ENCODE measurements around the gene ALKBH8. TPM values are rescaled to one million over a fixed set of nuclear protein-coding genes. Genes with fewer than 3 reads are reported as not detected.
A peak's percentile ranks its signal among the peaks of the same experiment; 100 is the strongest.

ALKBH8 gene
- total and polyA plus RNA-seq, 2 of the 13 experiments (the other 11 are each of a cell fraction or from before 2014, with no cell fraction given), result 2.4 to 9.1 TPM

DNA sequence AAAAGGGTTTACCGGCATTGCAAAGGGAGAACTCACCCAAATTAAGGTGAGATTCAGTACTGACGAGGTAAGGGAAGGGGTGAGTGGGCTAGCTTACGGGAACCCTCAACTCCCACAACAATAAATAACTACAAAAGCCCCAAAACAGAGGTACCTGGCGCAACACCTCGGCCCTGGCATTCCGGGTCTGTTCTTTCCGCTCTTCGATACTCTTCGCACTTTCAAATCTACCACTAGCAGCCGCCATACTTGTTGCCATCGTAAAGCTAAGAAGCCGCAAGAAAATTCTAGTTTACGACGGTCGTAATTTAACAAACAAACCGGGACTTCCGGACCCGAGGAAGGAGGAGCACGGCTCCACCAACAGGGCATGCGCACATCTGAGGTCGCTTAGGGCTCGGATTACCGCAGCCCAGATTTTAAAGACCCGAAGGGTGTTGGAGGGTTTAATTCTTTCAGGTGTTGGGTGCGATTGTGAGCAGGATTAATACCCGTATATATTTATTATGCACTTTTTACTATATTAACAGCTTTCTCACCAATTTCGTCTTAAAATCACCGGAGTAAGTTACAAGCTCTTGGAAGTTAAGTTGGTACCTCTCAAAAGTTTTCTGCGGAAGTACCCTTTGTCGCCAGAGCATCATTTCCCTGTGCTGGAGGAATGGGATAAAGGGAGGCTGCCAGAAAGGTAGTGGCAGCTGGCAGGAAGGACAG is 107.8 kb downstream of the ALKBH8 start, which contains the start of gene CWF19L2 (continued):
- TF ChIP-seq, protein P1, sequence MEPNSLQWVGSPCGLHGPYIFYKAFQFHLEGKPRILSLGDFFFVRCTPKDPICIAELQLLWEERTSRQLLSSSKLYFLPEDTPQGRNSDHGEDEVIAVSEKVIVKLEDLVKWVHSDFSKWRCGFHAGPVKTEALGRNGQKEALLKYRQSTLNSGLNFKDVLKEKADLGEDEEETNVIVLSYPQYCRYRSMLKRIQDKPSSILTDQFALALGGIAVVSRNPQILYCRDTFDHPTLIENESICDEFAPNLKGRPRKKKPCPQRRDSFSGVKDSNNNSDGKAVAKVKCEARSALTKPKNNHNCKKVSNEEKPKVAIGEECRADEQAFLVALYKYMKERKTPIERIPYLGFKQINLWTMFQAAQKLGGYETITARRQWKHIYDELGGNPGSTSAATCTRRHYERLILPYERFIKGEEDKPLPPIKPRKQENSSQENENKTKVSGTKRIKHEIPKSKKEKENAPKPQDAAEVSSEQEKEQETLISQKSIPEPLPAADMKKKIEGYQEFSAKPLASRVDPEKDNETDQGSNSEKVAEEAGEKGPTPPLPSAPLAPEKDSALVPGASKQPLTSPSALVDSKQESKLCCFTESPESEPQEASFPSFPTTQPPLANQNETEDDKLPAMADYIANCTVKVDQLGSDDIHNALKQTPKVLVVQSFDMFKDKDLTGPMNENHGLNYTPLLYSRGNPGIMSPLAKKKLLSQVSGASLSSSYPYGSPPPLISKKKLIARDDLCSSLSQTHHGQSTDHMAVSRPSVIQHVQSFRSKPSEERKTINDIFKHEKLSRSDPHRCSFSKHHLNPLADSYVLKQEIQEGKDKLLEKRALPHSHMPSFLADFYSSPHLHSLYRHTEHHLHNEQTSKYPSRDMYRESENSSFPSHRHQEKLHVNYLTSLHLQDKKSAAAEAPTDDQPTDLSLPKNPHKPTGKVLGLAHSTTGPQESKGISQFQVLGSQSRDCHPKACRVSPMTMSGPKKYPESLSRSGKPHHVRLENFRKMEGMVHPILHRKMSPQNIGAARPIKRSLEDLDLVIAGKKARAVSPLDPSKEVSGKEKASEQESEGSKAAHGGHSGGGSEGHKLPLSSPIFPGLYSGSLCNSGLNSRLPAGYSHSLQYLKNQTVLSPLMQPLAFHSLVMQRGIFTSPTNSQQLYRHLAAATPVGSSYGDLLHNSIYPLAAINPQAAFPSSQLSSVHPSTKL (CRISPR knock-in tag; IDR thresholded peaks at IDR 0.05), result no peak; the same call in 1 of the 2 replicates
- no peak for TF ChIP-seq ZNF260 (CRISPR knock-in tag; IDR thresholded peaks at IDR 0.05; ENCODE audit: borderline replicate concordance, low read depth)
- TF ChIP-seq RBFOX2 (IDR thresholded peaks at IDR 0.05; ENCODE audit: low read depth, low read length), result peak; percentile 51
- peak; percentile 70; the same call in 1 of the 2 replicates for TF ChIP-seq ZNF335 (CRISPR knock-in tag; IDR thresholded peaks at IDR 0.05)
- peak; percentile 84 for TF ChIP-seq MIXL1 (CRISPR knock-in tag; IDR thresholded peaks at IDR 0.05)
- TF ChIP-seq TSC22D2 (CRISPR knock-in tag; IDR thresholded peaks at IDR 0.05; ENCODE audit: borderline replicate concordance), result no peak
- no peak for TF ChIP-seq ZNF589 (CRISPR knock-in tag; conservative IDR thresholded peaks at IDR 0.05)
- peak; percentile 68 for TF ChIP-seq PHF8 (CRISPR knock-in tag; IDR thresholded peaks at IDR 0.05)
- TF ChIP-seq ETV5 (CRISPR knock-in tag; IDR thresholded peaks at IDR 0.05; ENCODE audit: borderline replicate concordance), result peak; percentile 85; the same call in 1 of the 2 replicates
- peak; percentile 49; the same call in 1 of the 2 replicates for TF ChIP-seq NFIC (IDR thresholded peaks at IDR 0.05; ENCODE audit: low read length)
- no peak for TF ChIP-seq MIER2 (CRISPR knock-in tag; IDR thresholded peaks at IDR 0.05)
- TF ChIP-seq EHMT2 (IDR thresholded peaks at IDR 0.05; ENCODE audit: borderline replicate concordance, low read depth, low read length), result no peak
- no peak for TF ChIP-seq ZNF382 (CRISPR knock-in tag; IDR thresholded peaks at IDR 0.05; ENCODE audit: borderline replicate concordance)
- no peak for TF ChIP-seq ZNF549 (CRISPR knock-in tag; IDR thresholded peaks at IDR 0.05)
- peak; percentile 79 for TF ChIP-seq NR2F2 (IDR thresholded peaks at IDR 0.05; ENCODE audit: borderline replicate concordance, low read depth)
- peak; percentile 38; the same call in 1 of the 2 replicates for TF ChIP-seq ZFX (CRISPR knock-in tag; IDR thresholded peaks at IDR 0.05; ENCODE audit: low read depth)
- TF ChIP-seq ATF1 (CRISPR knock-in tag; IDR thresholded peaks at IDR 0.05), result 0 out of 2 replicates have a peak, but pooled peaks have one; percentile 6
- TF ChIP-seq, protein P2, sequence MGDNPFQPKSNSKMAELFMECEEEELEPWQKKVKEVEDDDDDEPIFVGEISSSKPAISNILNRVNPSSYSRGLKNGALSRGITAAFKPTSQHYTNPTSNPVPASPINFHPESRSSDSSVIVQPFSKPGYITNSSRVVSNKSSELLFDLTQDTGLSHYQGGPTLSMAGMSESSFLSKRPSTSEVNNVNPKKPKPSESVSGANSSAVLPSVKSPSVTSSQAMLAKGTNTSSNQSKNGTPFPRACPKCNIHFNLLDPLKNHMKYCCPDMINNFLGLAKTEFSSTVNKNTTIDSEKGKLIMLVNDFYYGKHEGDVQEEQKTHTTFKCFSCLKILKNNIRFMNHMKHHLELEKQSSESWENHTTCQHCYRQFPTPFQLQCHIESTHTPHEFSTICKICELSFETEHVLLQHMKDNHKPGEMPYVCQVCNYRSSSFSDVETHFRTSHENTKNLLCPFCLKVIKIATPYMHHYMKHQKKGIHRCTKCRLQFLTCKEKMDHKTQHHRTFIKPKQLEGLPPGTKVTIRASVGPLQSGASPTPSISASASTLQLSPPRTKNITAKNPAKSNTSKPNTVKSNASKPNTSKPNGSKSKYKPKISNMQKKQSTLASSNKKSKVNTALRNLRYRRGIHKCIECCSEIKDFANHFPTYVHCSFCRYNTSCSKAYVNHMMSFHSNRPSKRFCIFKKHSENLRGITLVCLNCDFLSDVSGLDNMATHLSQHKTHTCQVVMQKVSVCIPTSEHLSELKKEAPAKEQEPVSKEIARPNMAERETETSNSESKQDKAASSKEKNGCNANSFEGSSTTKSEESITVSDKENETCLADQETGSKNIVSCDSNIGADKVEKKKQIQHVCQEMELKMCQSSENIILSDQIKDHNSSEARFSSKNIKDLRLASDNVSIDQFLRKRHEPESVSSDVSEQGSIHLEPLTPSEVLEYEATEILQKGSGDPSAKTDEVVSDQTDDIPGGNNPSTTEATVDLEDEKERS (CRISPR knock-in tag; IDR thresholded peaks at IDR 0.05), result 0 out of 2 replicates have a peak, but pooled peaks have one; percentile 56
